Activated T-cell treated with anti-CD3 and anti-CD28 coated beads, Interleukin-2, amount 50 U/mL, for 72 hours (primary cell): ENCODE results near the gene SFTA2. TPM values are rescaled to one million over a fixed set of nuclear protein-coding genes. Genes with fewer than 3 reads are reported as not detected.
"Not testable (repeated sequence)": the region's sequence is repeated elsewhere in the genome, so short reads cannot be mapped to it uniquely, and the experiment has no call there.

Experiments
- ATAC-seq, 2 donors: fragments of 150-1000 bp; cut with Tn5 transposase; replicated peaks in 1 of 2; 2 replicates each; pipeline ENCODE4 v1.10.0; 2021; ENCODE audit warnings: moderate library complexity in 2 of 2, mild to moderate bottlenecking in 1 of 2
- DNase-seq, 2 donors: peaks; one replicate each; pipeline ENCODE4 v3.0.0; 2021 to 2022; ENCODE audit warnings: mixed read lengths in 1 of 2
- H3K27ac Mint-ChIP-seq: one replicate; pipeline ENCODE4 v1.8.0; 2022; ENCODE audit warnings: mild to moderate bottlenecking, moderate library complexity, mixed read lengths
- H3K27me3 Mint-ChIP-seq: one replicate; pipeline ENCODE4 v1.8.0; 2022; ENCODE audit warnings: low read depth, mixed read lengths
- H3K36me3 Mint-ChIP-seq, 2 donors: one replicate each; pipeline ENCODE4 v1.8.0; 2022; ENCODE audit warnings: mixed read lengths in 2 of 2, mild to moderate bottlenecking in 1 of 2; ENCODE audit not compliant: insufficient read depth in 2 of 2
- H3K4me1 Mint-ChIP-seq: one replicate; pipeline ENCODE4 v1.8.0; 2022; ENCODE audit warnings: low read depth, mixed read lengths
- H3K4me3 Mint-ChIP-seq, 2 donors: one replicate each; pipeline ENCODE4 v1.8.0; 2022; ENCODE audit warnings: mild to moderate bottlenecking in 2 of 2, mixed read lengths in 2 of 2, moderate library complexity in 2 of 2
- H3K9me3 Mint-ChIP-seq, 2 donors: one replicate each; pipeline ENCODE4 v1.8.0; 2022; ENCODE audit warnings: mixed read lengths in 2 of 2
- total RNA-seq, 2 donors: library from RNA; stranded (reverse); gene quantifications; one replicate each; pipeline ENCODE4 v1.2.3, GENCODE V29; 2022

The SFTA2 gene
- total RNA-seq, 2 donors from 2014 or later = 0.31 TPM; not detected in 1

GRCh38 chr6:30914854-30915590 lies 16.9 kb downstream of the SFTA2 start:
- H3K27ac Mint-ChIP-seq = peak overlapping the region; percentile 75
- peaks cover 42% of the 10 kb centered on the region for H3K4me1 Mint-ChIP-seq
- no peaks in the 10 kb centered on the region for H3K27me3 Mint-ChIP-seq
- H3K4me3 Mint-ChIP-seq = peak overlapping the region; percentile 88 to 95
- ATAC-seq (no peak), DNase-seq (no peak)
- peaks cover 3 to 20% of the 10 kb centered on the region in 2 donors for H3K36me3 Mint-ChIP-seq
- H3K9me3 Mint-ChIP-seq = no peaks in the 10 kb centered on the region

GRCh38 chr6:30914076-30914853 lies 17.7 kb downstream of the SFTA2 start, which contains the start of gene VARS2:
VARS2 (plus strand) TSS chr6:30914238; CDS start chr6:30914837, 599 bp downstream.
- Mint-ChIP-seq H3K36me3 (peaks cover 3 to 20% of the 10 kb centered on the region in 2 donors), H3K4me1 (peaks cover 44% of the 10 kb centered on the region)
- peak; percentile 85 to 93 for DNase-seq

DNA sequence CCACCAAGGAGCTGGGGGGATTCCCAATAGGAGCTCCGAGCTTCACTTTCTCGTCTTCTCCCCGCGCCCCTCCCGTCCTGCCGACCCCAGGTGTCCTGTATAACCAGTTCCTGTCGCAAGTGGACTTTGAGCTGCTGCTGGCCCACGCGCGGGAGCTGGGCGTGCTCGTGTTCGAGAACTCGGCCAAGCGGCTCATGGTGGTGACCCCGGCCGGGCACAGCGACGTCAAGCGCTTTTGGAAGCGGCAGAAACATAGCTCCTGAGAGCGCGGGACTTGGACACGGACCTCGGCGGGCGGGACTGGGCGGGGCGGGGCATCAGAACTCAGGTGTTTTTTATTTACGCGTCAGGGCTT lies 18.3 kb downstream of the SFTA2 start:
- H3K4me3 Mint-ChIP-seq = peak overlapping the region; percentile 88 to 95
- DNase-seq (no peak), ATAC-seq (peak in 1 of 2 donors; percentile 49)
- peaks cover 50% of the 10 kb centered on the region for H3K4me1 Mint-ChIP-seq
- no peak overlapping the region for H3K27ac Mint-ChIP-seq
- H3K36me3 Mint-ChIP-seq = peaks cover 1 to 17% of the 10 kb centered on the region in 2 donors
- H3K9me3 Mint-ChIP-seq = no peaks in the 10 kb centered on the region
- H3K27me3 Mint-ChIP-seq = no peaks in the 10 kb centered on the region

More at GRCh38 chr6:30914076-30914853, 17.7 kb downstream of the SFTA2 start, which contains the start of gene VARS2:
- Mint-ChIP-seq H3K27me3 (no peaks in the 10 kb centered on the region), H3K9me3 (no peaks in the 10 kb centered on the region), H3K27ac (peak within 1 kb of the TSS; percentile 75), H3K4me3 (peak within 1 kb of the TSS; percentile 88 to 95)
- ATAC-seq = peak; percentile 97

DNA sequence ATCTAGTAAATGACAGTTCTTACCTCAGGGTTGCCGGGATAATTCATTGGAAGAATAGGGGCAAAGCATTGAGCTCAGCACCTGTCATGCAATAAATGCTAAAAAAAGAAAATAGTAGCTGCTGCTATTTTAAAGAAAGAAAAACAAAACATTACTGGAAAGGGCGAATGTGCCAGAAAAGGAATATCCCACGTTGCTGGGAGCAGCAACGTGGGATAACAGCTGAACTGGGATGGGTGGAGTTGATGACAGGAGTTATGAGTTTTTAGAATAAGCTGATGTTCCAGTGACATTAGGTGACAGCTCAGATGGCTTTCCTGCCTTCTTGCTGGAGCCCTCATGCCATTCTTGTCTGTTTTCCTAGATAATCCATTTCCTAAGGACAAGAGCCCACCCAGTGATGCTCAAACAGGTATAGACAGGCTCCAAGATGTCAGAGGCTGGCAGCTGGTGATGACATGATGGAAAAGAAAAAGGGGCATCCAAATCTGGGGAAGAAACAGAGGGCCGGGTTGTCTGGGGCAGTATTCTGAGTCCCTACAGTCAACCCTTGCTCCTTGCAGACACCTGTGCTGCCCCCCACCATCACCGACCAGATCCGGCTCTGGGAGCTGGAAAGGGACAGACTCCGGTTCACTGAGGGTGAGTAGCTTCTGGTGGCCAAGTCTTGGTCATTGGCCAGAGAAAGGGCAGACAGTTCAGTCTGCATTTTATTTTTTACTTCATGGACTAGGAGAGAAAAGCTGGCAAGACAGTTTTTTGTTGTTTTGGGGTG lies 19.0 kb downstream of the SFTA2 start:
- no peak for DNase-seq
- Mint-ChIP-seq H3K27ac (no peak overlapping the region), H3K27me3 (no peaks in the 10 kb centered on the region)

GRCh38 chr6:30910473-30910872 lies 21.5 kb downstream of the SFTA2 start:
- not testable (repeated sequence) for H3K9me3 Mint-ChIP-seq, DNase-seq, H3K27ac Mint-ChIP-seq, ATAC-seq, H3K4me3 Mint-ChIP-seq, H3K27me3 Mint-ChIP-seq
- Mint-ChIP-seq H3K4me1 (peaks cover 50% of the 10 kb centered on the region), H3K36me3 (peaks cover 0 to 11% of the 10 kb centered on the region in 2 donors)

More for the DNA sequence above, 19.0 kb downstream of the SFTA2 start:
- H3K9me3 Mint-ChIP-seq = no peaks in the 10 kb centered on the region
- peaks cover 1 to 17% of the 10 kb centered on the region in 2 donors for H3K36me3 Mint-ChIP-seq
- peaks cover 52% of the 10 kb centered on the region for H3K4me1 Mint-ChIP-seq
- peak overlapping the region; percentile 88 to 95 for H3K4me3 Mint-ChIP-seq
- ATAC-seq = no peak

GRCh38 chr6:30908700-30909099 lies 23.3 kb downstream of the SFTA2 start:
- peaks cover 0 to 11% of the 10 kb centered on the region in 2 donors for H3K36me3 Mint-ChIP-seq
- peak overlapping the region; percentile 88 for H3K27ac Mint-ChIP-seq
- ATAC-seq = no peak
- no peaks in the 10 kb centered on the region for H3K27me3 Mint-ChIP-seq
- no peak for DNase-seq
- H3K9me3 Mint-ChIP-seq = no peaks in the 10 kb centered on the region
- H3K4me1 Mint-ChIP-seq = peaks cover 39% of the 10 kb centered on the region
- H3K4me3 Mint-ChIP-seq = peak overlapping the region; percentile 94 to 96

DNA sequence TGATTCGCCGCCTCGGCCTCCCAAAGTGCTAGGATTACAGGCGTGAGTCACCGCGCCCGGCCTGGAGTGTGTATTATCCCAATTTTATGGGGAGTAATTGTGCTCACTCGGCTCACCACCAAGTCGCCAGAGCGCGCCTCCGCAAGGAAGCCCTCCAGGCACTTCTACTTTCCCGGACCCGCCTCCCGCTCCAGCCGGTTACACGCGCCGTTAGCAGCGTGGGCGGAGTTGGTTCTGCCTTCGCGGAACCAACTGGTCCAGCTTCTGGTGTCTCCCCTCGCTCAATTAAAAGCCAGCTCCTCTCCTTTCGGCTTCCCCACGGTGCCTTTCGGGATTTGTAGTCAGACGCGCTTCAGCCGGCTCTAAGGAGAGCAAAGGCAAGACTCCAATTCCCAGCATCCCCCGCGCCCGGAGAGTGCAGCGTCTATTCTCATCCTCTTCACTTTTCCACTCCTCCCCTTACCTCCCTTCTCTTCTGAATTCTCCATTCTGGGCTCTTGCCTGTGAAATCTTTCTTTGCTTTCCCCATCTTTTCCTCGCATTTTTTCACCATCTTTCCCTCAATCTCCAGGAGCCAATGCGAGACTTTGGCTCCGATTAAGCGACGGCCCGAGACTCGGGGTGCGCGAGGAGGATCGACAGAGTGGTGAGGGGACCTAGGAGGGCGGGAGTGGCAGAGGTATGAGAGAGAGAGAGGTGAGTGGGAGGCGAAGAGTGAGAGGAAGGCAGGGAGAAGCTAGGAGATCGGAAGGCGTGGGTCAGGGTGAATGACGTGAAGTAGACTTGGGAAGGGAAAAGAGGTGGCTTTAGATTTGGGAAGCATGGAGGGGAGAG lies 24.0 kb downstream of the SFTA2 start, which contains the start of gene GTF2H4:
Gene GTF2H4, plus strand, starts transcription at position 450 of the 834 bp plus-strand sequence.
- peaks cover 32% of the 10 kb centered on the region for H3K4me1 Mint-ChIP-seq
- H3K27ac Mint-ChIP-seq = peak within 1 kb of the TSS; percentile 88
- no peaks in the 10 kb centered on the region for H3K9me3 Mint-ChIP-seq
- ATAC-seq (peak; percentile 98 to 99), DNase-seq (peak; percentile 94 to 96)
- H3K27me3 Mint-ChIP-seq = no peaks in the 10 kb centered on the region
- H3K4me3 Mint-ChIP-seq = peak within 1 kb of the TSS; percentile 94 to 96
- peaks cover 0 to 6% of the 10 kb centered on the region in 2 donors for H3K36me3 Mint-ChIP-seq

GRCh38 chr6:30907290-30907757 lies 24.6 kb downstream of the SFTA2 start:
- H3K36me3 Mint-ChIP-seq, ATAC-seq, H3K9me3 Mint-ChIP-seq, DNase-seq, H3K27ac Mint-ChIP-seq, H3K27me3 Mint-ChIP-seq: not testable (repeated sequence)
- Mint-ChIP-seq H3K4me1 (peaks cover 26% of the 10 kb centered on the region), H3K4me3 (peak overlapping the region; percentile 94 to 96)

DNA sequence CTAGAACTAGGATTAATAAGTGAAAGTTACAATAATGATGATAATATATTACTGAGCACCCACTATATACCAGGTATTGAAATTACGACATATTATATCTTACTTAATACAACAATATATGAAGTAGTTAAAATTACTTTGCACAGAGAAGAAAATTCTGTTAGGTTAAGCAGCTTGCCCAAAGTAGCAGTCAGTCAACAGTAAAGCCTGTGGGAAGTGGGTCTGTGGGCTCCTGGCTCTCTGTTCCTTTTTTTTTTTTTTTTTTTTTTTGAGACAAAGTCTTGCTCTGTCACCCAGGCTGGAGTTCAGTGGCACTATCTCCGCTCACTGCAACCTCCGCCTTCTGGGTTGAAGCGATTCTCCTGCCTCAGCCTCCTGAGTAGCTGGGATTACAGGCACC lies 28.7 kb downstream of the SFTA2 start:
- DNase-seq (no peak), ATAC-seq (no peak)
- Mint-ChIP-seq H3K36me3 (no peaks in the 10 kb centered on the region), H3K4me3 (no peak overlapping the region), H3K27ac (no peak overlapping the region), H3K27me3 (no peaks in the 10 kb centered on the region), H3K9me3 (no peaks in the 10 kb centered on the region), H3K4me1 (peaks cover 11% of the 10 kb centered on the region)

DNA sequence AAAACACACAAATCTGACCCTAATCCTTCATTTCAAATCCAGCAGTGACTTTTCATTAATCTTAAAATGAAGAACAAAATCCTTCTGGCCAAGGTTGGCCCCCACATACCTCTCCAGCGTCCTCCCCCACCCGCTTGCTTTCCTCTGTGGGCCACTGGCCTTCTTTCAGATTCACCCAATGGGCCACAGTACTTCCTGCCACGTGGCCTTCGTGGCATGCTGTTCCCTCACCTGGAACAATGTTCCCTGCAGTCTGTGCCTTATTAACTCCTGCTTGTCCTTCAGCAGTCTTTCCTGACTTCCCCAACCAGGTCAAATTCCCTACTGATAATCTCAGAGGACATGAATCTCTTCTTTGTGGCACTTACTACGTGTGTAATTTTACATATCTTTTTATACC lies 29.3 kb downstream of the SFTA2 start:
- no peak overlapping the region for H3K4me3 Mint-ChIP-seq
- no peaks in the 10 kb centered on the region for H3K27me3 Mint-ChIP-seq
- H3K36me3 Mint-ChIP-seq = no peaks in the 10 kb centered on the region
- ATAC-seq (no peak), DNase-seq (no peak)
- no peaks in the 10 kb centered on the region for H3K9me3 Mint-ChIP-seq
- peaks cover 10% of the 10 kb centered on the region for H3K4me1 Mint-ChIP-seq
- no peak overlapping the region for H3K27ac Mint-ChIP-seq

DNA sequence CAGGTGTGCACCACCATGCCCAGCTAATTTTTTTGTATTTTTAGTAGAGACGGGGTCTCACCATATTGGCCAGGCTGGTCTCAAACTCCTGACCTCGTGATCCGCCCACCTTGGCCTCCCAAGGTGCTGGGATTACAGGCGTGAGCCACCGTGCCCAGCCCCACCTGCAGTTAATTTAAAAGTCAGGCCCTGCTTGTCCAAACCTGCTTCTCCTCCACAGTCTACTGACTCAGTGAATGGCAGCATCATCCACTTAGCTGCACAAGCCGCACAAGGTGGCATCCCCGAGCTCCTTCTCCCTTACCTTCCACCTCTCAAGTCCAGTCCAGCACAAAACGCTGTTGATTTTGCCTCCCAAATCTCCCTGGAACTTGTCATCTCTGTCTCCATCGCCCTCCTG lies 29.8 kb downstream of the SFTA2 start:
- H3K27ac Mint-ChIP-seq, H3K4me1 Mint-ChIP-seq, DNase-seq, H3K4me3 Mint-ChIP-seq, ATAC-seq, H3K36me3 Mint-ChIP-seq, H3K9me3 Mint-ChIP-seq, H3K27me3 Mint-ChIP-seq: not testable (repeated sequence)

GRCh38 chr6:30901436-30901835 lies 30.5 kb downstream of the SFTA2 start:
- no peaks in the 10 kb centered on the region for H3K9me3 Mint-ChIP-seq
- H3K4me3 Mint-ChIP-seq = no peak overlapping the region
- H3K4me1 Mint-ChIP-seq = peaks cover 5% of the 10 kb centered on the region
- H3K27ac Mint-ChIP-seq = no peak overlapping the region
- no peaks in the 10 kb centered on the region for H3K27me3 Mint-ChIP-seq
- DNase-seq (no peak), ATAC-seq (no peak)
- H3K36me3 Mint-ChIP-seq = no peaks in the 10 kb centered on the region
